ENCODE results near the gene NCS1. TPM values are rescaled to one million over a fixed set of nuclear protein-coding genes. Genes with fewer than 3 reads are reported as not detected.

NCS1 gene
- total and polyA plus RNA-seq, 2 donors, result 32.5 to 83.9 TPM

DNA sequence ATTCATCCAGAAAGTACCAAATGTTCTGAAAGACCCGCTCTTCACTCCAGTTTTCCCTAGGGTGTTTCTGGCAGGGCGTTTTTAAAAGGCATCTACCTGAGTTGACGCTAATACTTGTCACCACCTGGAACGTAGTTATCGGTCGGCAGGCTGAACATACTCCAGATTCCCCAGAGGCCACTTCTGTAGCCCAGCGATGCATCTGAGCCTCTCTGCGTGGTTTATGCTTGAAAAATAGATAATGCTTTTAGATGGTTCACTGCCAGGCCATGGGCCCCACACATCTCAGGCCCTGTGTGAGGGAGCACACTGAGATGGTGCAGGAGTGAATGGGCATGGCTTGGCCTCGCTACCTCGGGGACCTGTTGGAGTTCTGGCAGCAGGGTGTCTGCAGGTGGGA lies 33.0 kb upstream of the NCS1 start:
- H3K36me3 ChIP-seq (ENCODE audit: insufficient read depth), result no peaks in the 10 kb centered on the region
- WGBS, result 61% methylated on average over 10 of the region's 10 CpGs
- no peak overlapping the region for H3K4me3 ChIP-seq (ENCODE audit: low read depth, low read length)
- no peak overlapping the region for H3K27ac ChIP-seq (ENCODE audit: low read depth)
- DNase-seq (ENCODE audit: extremely low spot score), result no peak
- no peaks in the 10 kb centered on the region for H3K4me1 ChIP-seq (ENCODE audit: insufficient read depth)

DNA sequence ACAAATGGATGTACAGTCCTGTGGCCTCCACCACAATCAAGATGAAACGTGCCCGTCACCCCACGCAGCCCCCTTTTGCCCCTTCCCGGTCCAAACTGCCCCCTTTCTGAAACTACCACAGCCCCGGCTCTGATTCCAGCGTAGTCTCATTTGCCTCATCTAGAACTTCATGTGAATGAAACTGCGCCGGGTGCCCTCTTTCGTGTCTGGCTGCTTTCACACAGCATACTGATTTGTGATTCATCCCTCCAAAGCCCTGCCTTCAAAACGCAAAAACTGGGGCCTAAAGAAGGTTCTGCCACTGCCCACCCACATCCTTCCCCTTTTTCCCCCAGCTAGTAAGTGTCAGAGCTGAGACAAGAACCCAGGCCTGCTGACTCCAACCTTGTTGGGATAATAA lies 31.5 kb upstream of the NCS1 start:
- Histone ChIP-seq H3K27ac (ENCODE audit: low read depth) (no peak overlapping the region), H3K4me1 (ENCODE audit: insufficient read depth) (no peaks in the 10 kb centered on the region)
- WGBS, result 85% methylated on average over 10 of the region's 10 CpGs

GRCh38 chr9:130142056-130142455 lies 30.1 kb upstream of the NCS1 start:
- H3K4me1 ChIP-seq (ENCODE audit: insufficient read depth), result no peaks in the 10 kb centered on the region
- no peak overlapping the region for H3K4me3 ChIP-seq (ENCODE audit: low read depth, low read length)
- WGBS, result 71% methylated on average over 12 of the region's 12 CpGs
- no peak for DNase-seq (ENCODE audit: extremely low spot score)
- no peaks in the 10 kb centered on the region for H3K36me3 ChIP-seq (ENCODE audit: insufficient read depth)
- H3K27ac ChIP-seq (ENCODE audit: low read depth), result no peak overlapping the region

More for the DNA sequence above, 31.5 kb upstream of the NCS1 start:
- Histone ChIP-seq H3K36me3 (ENCODE audit: insufficient read depth) (no peaks in the 10 kb centered on the region), H3K4me3 (ENCODE audit: low read depth, low read length) (no peak overlapping the region)
- no peak for DNase-seq (ENCODE audit: extremely low spot score)

DNA sequence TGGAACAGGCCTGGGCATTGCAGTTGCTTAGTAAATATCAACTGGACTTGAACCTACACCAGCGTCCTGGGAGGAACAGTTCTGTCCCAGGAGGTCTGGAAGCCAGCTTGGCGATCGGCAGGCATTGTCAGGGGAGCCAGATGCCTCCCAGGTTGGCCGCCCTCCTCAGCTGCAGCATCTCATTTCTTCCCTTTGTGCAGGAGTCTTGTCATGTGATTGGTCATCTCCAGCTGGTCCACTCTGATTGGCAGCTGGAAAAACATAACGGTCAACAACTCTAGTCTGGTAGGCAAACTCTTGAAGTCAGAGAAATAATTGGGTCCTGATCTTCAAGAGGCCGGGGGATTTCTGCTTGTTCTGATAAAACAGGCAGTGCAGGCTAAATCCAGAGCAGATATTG lies 29.6 kb upstream of the NCS1 start:
- Histone ChIP-seq H3K36me3 (ENCODE audit: insufficient read depth) (no peaks in the 10 kb centered on the region), H3K27ac (ENCODE audit: low read depth) (no peak overlapping the region), H3K4me3 (ENCODE audit: low read depth, low read length) (no peak overlapping the region), H3K4me1 (ENCODE audit: insufficient read depth) (no peaks in the 10 kb centered on the region)
- 80% methylated on average over 6 of the region's 6 CpGs for WGBS
- DNase-seq (ENCODE audit: extremely low spot score), result no peak

GRCh38 chr9:130143279-130143893 lies 28.8 kb upstream of the NCS1 start:
- no peaks in the 10 kb centered on the region for H3K36me3 ChIP-seq (ENCODE audit: insufficient read depth)
- 85% methylated on average over 24 of the region's 24 CpGs for WGBS
- H3K4me1 ChIP-seq (ENCODE audit: insufficient read depth), result no peaks in the 10 kb centered on the region
- H3K4me3 ChIP-seq (ENCODE audit: low read depth, low read length), result no peak overlapping the region
- no peak for DNase-seq (ENCODE audit: extremely low spot score)
- H3K27ac ChIP-seq (ENCODE audit: low read depth), result no peak overlapping the region

- WGBS, result 20% methylated on average over 14 of the region's 14 CpGs
- H3K4me3 ChIP-seq (ENCODE audit: low read depth, low read length), result no peak overlapping the region
- H3K4me1 ChIP-seq (ENCODE audit: insufficient read depth), result no peaks in the 10 kb centered on the region
- H3K27ac ChIP-seq (ENCODE audit: low read depth), result no peak overlapping the region
- no peaks in the 10 kb centered on the region for H3K36me3 ChIP-seq (ENCODE audit: insufficient read depth)
- DNase-seq (ENCODE audit: extremely low spot score), result no peak
Observed at GRCh38 chr9:130143958-130144366, 28.2 kb upstream of the NCS1 start.

- H3K4me3 ChIP-seq (ENCODE audit: low read depth, low read length), result no peak overlapping the region
- H3K4me1 ChIP-seq (ENCODE audit: insufficient read depth), result no peaks in the 10 kb centered on the region
- no peaks in the 10 kb centered on the region for H3K36me3 ChIP-seq (ENCODE audit: insufficient read depth)
- DNase-seq (ENCODE audit: extremely low spot score), result no peak
- H3K27ac ChIP-seq (ENCODE audit: low read depth), result no peak overlapping the region
- 64% methylated on average over 5 of the region's 5 CpGs for WGBS
Observed at GRCh38 chr9:130144703-130145102, 27.5 kb upstream of the NCS1 start.

DNA sequence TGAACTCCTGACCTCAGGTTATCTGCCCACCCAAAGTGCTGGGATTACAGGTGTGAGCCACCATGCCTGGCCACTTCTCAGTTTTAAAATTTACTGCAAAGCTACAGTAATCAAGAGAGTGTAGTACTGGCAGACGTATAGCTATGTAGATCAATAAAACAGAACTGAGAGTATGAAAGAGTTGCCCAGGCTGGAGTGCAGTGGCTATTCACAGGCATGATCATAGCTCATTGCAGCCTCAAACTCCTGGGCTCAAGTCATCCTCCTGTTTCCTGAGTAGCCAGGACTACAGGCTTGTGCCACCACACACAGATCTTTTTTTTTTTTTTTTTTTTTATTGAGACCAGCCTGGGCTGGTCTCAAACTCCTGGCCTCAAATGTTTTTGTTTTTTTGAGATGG lies 26.5 kb upstream of the NCS1 start:
- Histone ChIP-seq H3K4me1 (ENCODE audit: insufficient read depth) (no peaks in the 10 kb centered on the region), H3K36me3 (ENCODE audit: insufficient read depth) (no peaks in the 10 kb centered on the region), H3K4me3 (ENCODE audit: low read depth, low read length) (no peak overlapping the region), H3K27ac (ENCODE audit: low read depth) (no peak overlapping the region)
- WGBS, result 86% methylated on average over 1 of the region's 1 CpG
- DNase-seq (ENCODE audit: extremely low spot score), result no peak

DNA sequence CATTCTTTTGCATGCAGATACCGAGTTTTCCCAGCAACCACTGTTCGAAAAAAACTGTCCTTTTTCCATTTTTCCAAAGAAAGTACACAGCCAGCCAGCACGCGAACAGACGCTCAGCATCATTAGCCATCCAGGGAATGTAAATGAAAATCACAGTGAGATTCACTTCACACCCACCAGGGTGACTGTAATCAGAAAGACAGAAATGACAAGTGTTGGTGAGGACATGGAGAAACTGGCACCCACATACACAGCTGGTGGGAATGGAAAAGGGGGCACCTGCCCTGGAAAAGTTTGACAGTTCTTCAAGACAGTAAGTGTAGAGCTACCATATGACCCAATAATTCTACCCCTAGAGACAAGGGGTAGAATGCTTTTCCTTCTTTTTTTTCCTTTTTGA lies 25.0 kb upstream of the NCS1 start:
- Histone ChIP-seq H3K36me3 (ENCODE audit: insufficient read depth) (no peaks in the 10 kb centered on the region), H3K4me3 (ENCODE audit: low read depth, low read length) (no peak overlapping the region), H3K4me1 (ENCODE audit: insufficient read depth) (no peaks in the 10 kb centered on the region), H3K27ac (ENCODE audit: low read depth) (no peak overlapping the region)
- no peak for DNase-seq (ENCODE audit: extremely low spot score)
- WGBS, result 81% methylated on average over 5 of the region's 5 CpGs

DNA sequence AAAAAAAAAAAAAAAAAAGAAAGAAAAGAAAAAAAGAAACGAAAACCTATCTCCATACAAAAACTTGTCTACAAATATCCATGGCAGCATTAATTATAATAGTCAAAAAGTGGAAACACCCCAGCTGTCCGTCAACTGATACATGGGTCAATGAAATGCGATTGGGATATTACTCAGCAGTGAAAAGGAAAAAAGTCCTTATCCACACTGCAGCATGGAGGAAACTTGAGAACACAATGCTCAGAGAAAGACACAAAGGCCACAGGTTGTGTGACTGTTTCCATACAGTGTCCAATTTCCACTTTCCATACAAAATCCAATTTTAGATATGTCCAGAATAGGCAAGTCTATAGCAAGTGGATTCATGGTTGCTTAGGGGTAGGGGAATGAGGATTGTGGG lies 24.3 kb upstream of the NCS1 start:
- Histone ChIP-seq H3K4me1 (ENCODE audit: insufficient read depth) (no peaks in the 10 kb centered on the region), H3K27ac (ENCODE audit: low read depth) (no peak overlapping the region), H3K4me3 (ENCODE audit: low read depth, low read length) (no peak overlapping the region), H3K36me3 (ENCODE audit: insufficient read depth) (no peaks in the 10 kb centered on the region)
- 96% methylated on average over 3 of the region's 3 CpGs for WGBS
- no peak for DNase-seq (ENCODE audit: extremely low spot score)

DNA sequence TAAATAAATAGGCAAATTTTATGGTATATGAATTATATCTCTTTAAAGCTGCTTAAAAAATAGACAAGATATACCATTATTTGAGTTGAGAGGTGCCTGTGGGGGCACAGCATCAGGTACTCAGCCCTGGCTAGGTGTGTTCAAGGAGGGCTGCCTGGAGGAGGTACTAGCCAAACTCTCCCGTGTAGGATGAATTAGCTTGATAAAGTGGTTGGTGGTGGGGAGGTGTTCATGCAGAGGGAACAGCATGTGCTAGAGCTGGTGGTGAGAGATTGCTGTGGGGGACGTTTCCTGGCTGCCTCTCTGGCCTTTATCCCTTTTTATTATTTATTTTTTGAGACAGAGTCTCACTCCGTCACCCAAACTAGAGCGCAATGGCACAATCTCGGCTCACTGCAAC lies 23.2 kb upstream of the NCS1 start:
- Histone ChIP-seq H3K4me3 (ENCODE audit: low read depth, low read length) (no peak overlapping the region), H3K4me1 (ENCODE audit: insufficient read depth) (no peaks in the 10 kb centered on the region), H3K36me3 (ENCODE audit: insufficient read depth) (no peaks in the 10 kb centered on the region), H3K27ac (ENCODE audit: low read depth) (no peak overlapping the region)
- DNase-seq (ENCODE audit: extremely low spot score), result no peak
- 86% methylated on average over 5 of the region's 5 CpGs for WGBS

DNA sequence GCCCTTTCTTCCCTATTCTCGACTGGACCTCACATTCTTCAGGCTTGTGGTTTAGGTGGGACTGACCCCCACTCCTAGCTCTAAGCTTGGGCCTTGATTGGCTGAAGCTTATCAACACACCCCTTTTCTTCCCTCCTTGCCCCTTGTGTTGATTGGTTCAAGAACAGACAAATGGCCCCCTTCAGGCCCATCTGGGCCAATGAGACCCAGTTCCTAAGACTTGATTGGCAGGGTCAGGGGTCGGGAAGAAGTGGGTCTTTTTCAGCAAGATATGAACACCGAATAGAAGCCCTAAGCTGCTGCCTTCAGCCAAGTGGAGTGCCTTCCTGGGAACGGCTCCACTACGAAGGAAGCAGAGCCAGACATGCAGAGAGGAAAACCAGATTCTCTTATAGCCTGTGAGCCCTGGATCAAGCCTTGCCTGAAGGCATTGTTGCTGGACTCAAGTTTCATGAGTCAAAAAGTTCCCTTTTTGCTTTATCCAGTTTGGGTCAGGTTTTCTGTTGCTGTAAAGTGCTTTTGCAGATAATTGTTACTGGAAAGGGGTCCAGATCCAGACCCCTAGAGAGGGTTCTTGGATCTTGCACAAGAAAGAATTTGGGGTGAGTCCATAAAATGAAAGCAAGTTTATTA lies 22.4 kb upstream of the NCS1 start:
- Histone ChIP-seq H3K4me3 (ENCODE audit: low read depth, low read length) (no peak overlapping the region), H3K4me1 (ENCODE audit: insufficient read depth) (no peaks in the 10 kb centered on the region), H3K36me3 (ENCODE audit: insufficient read depth) (no peaks in the 10 kb centered on the region), H3K27ac (ENCODE audit: low read depth) (no peak overlapping the region)
- DNase-seq (ENCODE audit: extremely low spot score), result no peak
- WGBS, result 89% methylated on average over 5 of the region's 5 CpGs

DNA sequence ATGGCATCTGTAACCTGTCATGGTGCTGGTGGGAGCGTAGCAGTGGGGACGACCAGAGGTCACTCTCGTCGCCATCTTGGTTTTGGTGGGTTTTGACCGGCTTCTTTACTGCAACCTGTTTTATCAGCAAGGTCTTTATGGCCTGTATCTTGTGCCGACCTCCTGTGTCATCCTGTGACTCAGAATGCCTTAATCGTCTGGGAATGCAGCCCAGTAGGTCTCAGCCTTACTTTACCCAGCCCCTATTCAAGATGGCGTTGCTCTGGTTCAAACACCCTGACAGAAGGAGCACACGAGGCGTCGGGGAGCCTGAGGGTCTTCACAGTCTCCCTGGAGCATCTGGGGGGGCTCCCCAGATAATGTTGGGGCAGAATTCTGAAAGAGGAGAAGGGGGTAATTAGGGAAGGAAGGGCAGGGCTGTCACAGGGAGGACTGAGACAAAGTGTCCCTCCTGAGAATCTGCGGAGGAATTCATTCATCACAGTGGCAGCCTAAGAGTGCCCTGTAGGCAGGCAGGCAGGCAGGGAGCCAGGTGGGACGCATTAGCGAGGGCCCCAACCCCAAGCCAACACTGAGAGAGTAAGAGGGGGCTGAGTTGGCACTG lies 21.3 kb upstream of the NCS1 start:
- DNase-seq (ENCODE audit: extremely low spot score), result no peak
- Histone ChIP-seq H3K4me3 (ENCODE audit: low read depth, low read length) (no peak overlapping the region), H3K27ac (ENCODE audit: low read depth) (no peak overlapping the region), H3K4me1 (ENCODE audit: insufficient read depth) (no peaks in the 10 kb centered on the region), H3K36me3 (ENCODE audit: insufficient read depth) (no peaks in the 10 kb centered on the region)
- WGBS, result 75% methylated on average over 14 of the region's 14 CpGs

- Histone ChIP-seq H3K27ac (ENCODE audit: low read depth) (no peak overlapping the region), H3K4me1 (ENCODE audit: insufficient read depth) (no peaks in the 10 kb centered on the region), H3K4me3 (ENCODE audit: low read depth, low read length) (no peak overlapping the region), H3K36me3 (ENCODE audit: insufficient read depth) (no peaks in the 10 kb centered on the region)
- WGBS, result 92% methylated on average over 3 of the region's 3 CpGs
- no peak for DNase-seq (ENCODE audit: extremely low spot score)
Observed at GRCh38 chr9:130154816-130155215, 17.4 kb upstream of the NCS1 start.
